ENCODE data around the gene C1S. TPM values are rescaled to one million over a fixed set of nuclear protein-coding genes. Genes with fewer than 3 reads are reported as not detected.
A peak's percentile ranks its signal among the peaks of the same experiment; 100 is the strongest.

The C1S gene
- total and polyA plus RNA-seq, 9 of the 15 experiments (the other 6 are each of a cell fraction or from before 2014, with no cell fraction given): 0.08 to 0.84 (median 0.27) TPM

DNA sequence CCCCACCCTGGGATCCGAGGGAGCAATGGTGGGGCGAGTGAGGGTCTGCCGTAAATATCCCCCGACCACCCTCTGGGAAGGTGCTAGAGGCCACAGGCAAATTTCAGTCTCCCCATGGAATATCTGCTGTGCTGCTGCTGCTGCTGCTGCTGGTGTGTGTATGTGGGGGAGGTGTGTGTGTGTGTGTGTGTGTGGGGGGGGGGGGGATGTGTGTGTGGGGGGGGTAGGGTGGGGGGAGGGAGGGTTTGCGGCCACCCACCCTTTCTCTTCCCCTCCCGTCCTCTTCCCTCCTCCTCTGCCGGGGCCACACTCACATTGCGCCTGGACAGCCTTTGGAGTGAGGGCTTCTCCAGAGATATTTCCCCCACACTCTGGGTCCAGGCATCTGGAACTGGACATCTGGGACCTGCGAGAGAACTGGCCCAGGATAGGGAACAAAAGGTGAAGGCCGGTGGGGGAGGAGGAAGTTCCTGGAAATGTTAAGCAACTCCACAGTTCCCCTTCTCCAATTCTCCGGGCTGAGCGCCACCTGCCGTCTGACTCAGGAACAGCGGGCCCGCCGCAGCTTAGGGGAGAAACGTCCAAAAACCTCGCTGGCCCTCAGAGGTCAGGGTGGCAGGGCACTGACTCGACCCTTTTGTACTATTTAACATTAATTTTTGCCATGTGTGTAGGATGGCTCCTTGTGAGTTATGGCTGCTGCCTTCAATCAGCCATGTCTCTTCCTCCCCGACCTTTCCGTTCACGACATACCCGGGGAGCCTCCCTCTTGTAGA is 48.5 kb downstream of the C1S start, which contains the start of gene C1RL (continued):
- peak; percentile 52 for TF ChIP-seq GABPA (tag; conservative IDR thresholded peaks at IDR 0.05; ENCODE audit: low read depth)
- peak; percentile 28; the same call in 1 of the 2 replicates for TF ChIP-seq NFRKB (IDR thresholded peaks at IDR 0.05; ENCODE audit: low read depth)
- TF ChIP-seq ZKSCAN1 (IDR thresholded peaks at IDR 0.05; ENCODE audit: low read depth, low read length): no peak
- TF ChIP-seq ARNT (IDR thresholded peaks at IDR 0.05): peak in 1 of 2 experiments; percentile 68; a peak in 1 of 4 replicates
- 0 out of 2 replicates have a peak, but pooled peaks have one; percentile 28 for TF ChIP-seq NBN (IDR thresholded peaks at IDR 0.05; ENCODE audit: low read depth)
- no peak for TF ChIP-seq POLR3A (IDR thresholded peaks at IDR 0.05; ENCODE audit: borderline replicate concordance, extremely low read depth, insufficient read depth, insufficient read length)
- TF ChIP-seq, protein P1, sequence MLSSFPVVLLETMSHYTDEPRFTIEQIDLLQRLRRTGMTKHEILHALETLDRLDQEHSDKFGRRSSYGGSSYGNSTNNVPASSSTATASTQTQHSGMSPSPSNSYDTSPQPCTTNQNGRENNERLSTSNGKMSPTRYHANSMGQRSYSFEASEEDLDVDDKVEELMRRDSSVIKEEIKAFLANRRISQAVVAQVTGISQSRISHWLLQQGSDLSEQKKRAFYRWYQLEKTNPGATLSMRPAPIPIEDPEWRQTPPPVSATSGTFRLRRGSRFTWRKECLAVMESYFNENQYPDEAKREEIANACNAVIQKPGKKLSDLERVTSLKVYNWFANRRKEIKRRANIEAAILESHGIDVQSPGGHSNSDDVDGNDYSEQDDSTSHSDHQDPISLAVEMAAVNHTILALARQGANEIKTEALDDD (IDR thresholded peaks at IDR 0.05): no peak
- TF ChIP-seq, protein P2, sequence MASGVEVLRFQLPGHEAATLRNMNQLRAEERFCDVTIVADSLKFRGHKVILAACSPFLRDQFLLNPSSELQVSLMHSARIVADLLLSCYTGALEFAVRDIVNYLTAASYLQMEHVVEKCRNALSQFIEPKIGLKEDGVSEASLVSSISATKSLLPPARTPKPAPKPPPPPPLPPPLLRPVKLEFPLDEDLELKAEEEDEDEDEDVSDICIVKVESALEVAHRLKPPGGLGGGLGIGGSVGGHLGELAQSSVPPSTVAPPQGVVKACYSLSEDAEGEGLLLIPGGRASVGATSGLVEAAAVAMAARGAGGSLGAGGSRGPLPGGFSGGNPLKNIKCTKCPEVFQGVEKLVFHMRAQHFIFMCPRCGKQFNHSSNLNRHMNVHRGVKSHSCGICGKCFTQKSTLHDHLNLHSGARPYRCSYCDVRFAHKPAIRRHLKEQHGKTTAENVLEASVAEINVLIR (CRISPR knock-in tag; IDR thresholded peaks at IDR 0.05): no peak
- peak; percentile 90 for TF ChIP-seq SPI1 (IDR thresholded peaks at IDR 0.05; ENCODE audit: borderline replicate concordance, low read depth, low read length)
- TF ChIP-seq POLR2H (tag; IDR thresholded peaks at IDR 0.05; ENCODE audit: low read depth): 0 out of 2 replicates have a peak, but pooled peaks have one; percentile 29
- peak; percentile 54 for TF ChIP-seq TAF1 (IDR thresholded peaks at IDR 0.05; ENCODE audit: control insufficient read depth, extremely low read depth, insufficient read depth, low read length, severe bottlenecking)
- no peak for TF ChIP-seq BRF1 (IDR thresholded peaks at IDR 0.05; ENCODE audit: borderline replicate concordance, extremely low read depth, insufficient read length)
- no peak for TF ChIP-seq PTBP1 (IDR thresholded peaks at IDR 0.05; ENCODE audit: low read depth, low read length)
- TF ChIP-seq SNIP1 (IDR thresholded peaks at IDR 0.05; ENCODE audit: low read depth): no peak
- no peak for TF ChIP-seq U2AF1 (optimal IDR thresholded peaks at IDR 0.05; ENCODE audit: low read depth, low read length)
- no peak for TF ChIP-seq HMG20A (CRISPR knock-in tag; conservative IDR thresholded peaks at IDR 0.05)
- TF ChIP-seq, protein P3, sequence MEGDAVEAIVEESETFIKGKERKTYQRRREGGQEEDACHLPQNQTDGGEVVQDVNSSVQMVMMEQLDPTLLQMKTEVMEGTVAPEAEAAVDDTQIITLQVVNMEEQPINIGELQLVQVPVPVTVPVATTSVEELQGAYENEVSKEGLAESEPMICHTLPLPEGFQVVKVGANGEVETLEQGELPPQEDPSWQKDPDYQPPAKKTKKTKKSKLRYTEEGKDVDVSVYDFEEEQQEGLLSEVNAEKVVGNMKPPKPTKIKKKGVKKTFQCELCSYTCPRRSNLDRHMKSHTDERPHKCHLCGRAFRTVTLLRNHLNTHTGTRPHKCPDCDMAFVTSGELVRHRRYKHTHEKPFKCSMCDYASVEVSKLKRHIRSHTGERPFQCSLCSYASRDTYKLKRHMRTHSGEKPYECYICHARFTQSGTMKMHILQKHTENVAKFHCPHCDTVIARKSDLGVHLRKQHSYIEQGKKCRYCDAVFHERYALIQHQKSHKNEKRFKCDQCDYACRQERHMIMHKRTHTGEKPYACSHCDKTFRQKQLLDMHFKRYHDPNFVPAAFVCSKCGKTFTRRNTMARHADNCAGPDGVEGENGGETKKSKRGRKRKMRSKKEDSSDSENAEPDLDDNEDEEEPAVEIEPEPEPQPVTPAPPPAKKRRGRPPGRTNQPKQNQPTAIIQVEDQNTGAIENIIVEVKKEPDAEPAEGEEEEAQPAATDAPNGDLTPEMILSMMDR (IDR thresholded peaks at IDR 0.05 in 2 of 3, conservative IDR thresholded peaks at IDR 0.05 in 1 of 3; ENCODE audit: insufficient read depth in 2 of 3, low read depth in 1 of 3, low read length in 3 of 3): peak; percentile 83 to 93 (median 86)
- TF ChIP-seq, protein P4, sequence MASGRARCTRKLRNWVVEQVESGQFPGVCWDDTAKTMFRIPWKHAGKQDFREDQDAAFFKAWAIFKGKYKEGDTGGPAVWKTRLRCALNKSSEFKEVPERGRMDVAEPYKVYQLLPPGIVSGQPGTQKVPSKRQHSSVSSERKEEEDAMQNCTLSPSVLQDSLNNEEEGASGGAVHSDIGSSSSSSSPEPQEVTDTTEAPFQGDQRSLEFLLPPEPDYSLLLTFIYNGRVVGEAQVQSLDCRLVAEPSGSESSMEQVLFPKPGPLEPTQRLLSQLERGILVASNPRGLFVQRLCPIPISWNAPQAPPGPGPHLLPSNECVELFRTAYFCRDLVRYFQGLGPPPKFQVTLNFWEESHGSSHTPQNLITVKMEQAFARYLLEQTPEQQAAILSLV (tag; IDR thresholded peaks at IDR 0.05): peak; percentile 34; the same call in 1 of the 2 replicates
- TF ChIP-seq, protein P5, sequence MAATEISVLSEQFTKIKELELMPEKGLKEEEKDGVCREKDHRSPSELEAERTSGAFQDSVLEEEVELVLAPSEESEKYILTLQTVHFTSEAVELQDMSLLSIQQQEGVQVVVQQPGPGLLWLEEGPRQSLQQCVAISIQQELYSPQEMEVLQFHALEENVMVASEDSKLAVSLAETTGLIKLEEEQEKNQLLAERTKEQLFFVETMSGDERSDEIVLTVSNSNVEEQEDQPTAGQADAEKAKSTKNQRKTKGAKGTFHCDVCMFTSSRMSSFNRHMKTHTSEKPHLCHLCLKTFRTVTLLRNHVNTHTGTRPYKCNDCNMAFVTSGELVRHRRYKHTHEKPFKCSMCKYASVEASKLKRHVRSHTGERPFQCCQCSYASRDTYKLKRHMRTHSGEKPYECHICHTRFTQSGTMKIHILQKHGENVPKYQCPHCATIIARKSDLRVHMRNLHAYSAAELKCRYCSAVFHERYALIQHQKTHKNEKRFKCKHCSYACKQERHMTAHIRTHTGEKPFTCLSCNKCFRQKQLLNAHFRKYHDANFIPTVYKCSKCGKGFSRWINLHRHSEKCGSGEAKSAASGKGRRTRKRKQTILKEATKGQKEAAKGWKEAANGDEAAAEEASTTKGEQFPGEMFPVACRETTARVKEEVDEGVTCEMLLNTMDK (IDR thresholded peaks at IDR 0.05; ENCODE audit: borderline replicate concordance, insufficient read depth, low read depth, low read length, poor library complexity, severe bottlenecking): peak; percentile 54
- TF ChIP-seq MEF2A (IDR thresholded peaks at IDR 0.05; ENCODE audit: control insufficient read depth, low read depth, low read length): no peak

Measured in K562 (cell line).